H1 (cell line): Measurements from ENCODE around the gene ASMT. TPM values are rescaled to one million over a fixed set of nuclear protein-coding genes. Genes with fewer than 3 reads are reported as not detected.

ENCODE experiments used
- CTCF ChIA-PET: fragments of 300-600 bp; sonication (Branson Sonifier 250); formaldehyde crosslinking; loops from one replicate; lab custom pipeline; 2021; ENCODE audit not compliant: partially characterized antibody; lab: Charles Lee
- POLR2A ChIA-PET: fragments of 300-600 bp; sonication (Branson Sonifier 250); formaldehyde crosslinking; loops from one replicate; lab custom pipeline; 2021; ENCODE audit warnings: inconsistent platforms; ENCODE audit not compliant: partially characterized antibody; lab: Charles Lee
- DNase-seq, 2 experiments: peaks; one replicate each; pipeline versions ENCODE4 v3.0.0 to v3.0.0-alpha.2; 2010 to 2022; ENCODE audit warnings: low spot score in 2 of 2, low read depth in 1 of 2, mixed read lengths in 1 of 2
- FAIRE-seq: peaks from 2 replicates; lab custom pipeline; 2011; peaks lifted over from hg19 to GRCh38; lab: Jason Lieb, UNC
- H2AFZ ChIP-seq: 2 replicates; pipeline ENCODE4 v1.8.1; 2012; ENCODE audit warnings: low read length, inconsistent platforms
- H2AK5ac ChIP-seq: 2 replicates; pipeline ENCODE4 v1.6.1; 2013; ENCODE audit warnings: low read depth, low read length
- H2BK120ac ChIP-seq: replicated peaks from 2 replicates; pipeline ENCODE3; 2013; ENCODE audit warnings: low read depth, low read length, inconsistent platforms
- H2BK12ac ChIP-seq: 2 replicates; pipeline ENCODE4 v1.6.1; 2013; ENCODE audit warnings: low read depth, low read length
- H2BK15ac ChIP-seq: 2 replicates; pipeline ENCODE4 v1.6.1; 2013; ENCODE audit warnings: low read length
- H2BK20ac ChIP-seq: 2 replicates; pipeline ENCODE4 v1.6.1; 2013; ENCODE audit warnings: low read length
- H2BK5ac ChIP-seq: 2 replicates; pipeline ENCODE4 v1.6.1; 2013; ENCODE audit warnings: low read depth, low read length
- H3K14ac ChIP-seq: 2 replicates; pipeline ENCODE4 v1.6.1; 2013; ENCODE audit warnings: inconsistent platforms; ENCODE audit not compliant: insufficient read length
- H3K18ac ChIP-seq: 2 replicates; pipeline ENCODE4 v1.6.1; 2013; ENCODE audit warnings: low read length; ENCODE audit errors: extremely low read depth
- H3K23ac ChIP-seq: 2 replicates; pipeline ENCODE4 v1.6.1; 2013; ENCODE audit warnings: inconsistent platforms; ENCODE audit not compliant: insufficient read length
- H3K23me2 ChIP-seq: 2 replicates; pipeline ENCODE4 v1.6.1; 2013; ENCODE audit warnings: low read depth, low read length
- H3K27ac ChIP-seq: 2 replicates; pipeline ENCODE4 v1.6.1; 2011; ENCODE audit warnings: low read depth, low read length, inconsistent platforms
- H3K27me3 ChIP-seq, 4 experiments: replicated peaks in 1 of 4; 1 replicate in 1 of 4; 2 replicates in 3 of 4; pipeline versions ENCODE4 v1.6.1 to v1.8.1; 2011 to 2013; ENCODE audit warnings: low read length in 3 of 4, mild to moderate bottlenecking in 3 of 4, inconsistent platforms in 2 of 4, mixed read lengths in 2 of 4, moderate library complexity in 1 of 4; ENCODE audit not compliant: control insufficient read depth in 3 of 4, insufficient read depth in 3 of 4; ENCODE audit errors: extremely low read depth in 1 of 4
- H3K36me3 ChIP-seq, 4 experiments: 2 replicates each; pipeline versions ENCODE4 v1.6.1 to v1.8.1; 2011 to 2013; ENCODE audit warnings: mild to moderate bottlenecking in 4 of 4, low read length in 3 of 4, moderate library complexity in 2 of 4, control low read depth in 1 of 4, inconsistent platforms in 1 of 4; ENCODE audit not compliant: insufficient read depth in 4 of 4, control insufficient read depth in 2 of 4
- H3K4ac ChIP-seq: replicated peaks from 2 replicates; pipeline ENCODE3; 2013; ENCODE audit warnings: low read length, low read depth, mixed read lengths, inconsistent platforms; ENCODE audit not compliant: insufficient read length
- H3K4me1 ChIP-seq, 4 experiments: replicated peaks in 1 of 4; 1 replicate in 1 of 4; 2 replicates in 3 of 4; pipeline versions ENCODE4 v1.6.1 to v1.8.1; 2011 to 2013; ENCODE audit warnings: low read length in 3 of 4, inconsistent platforms in 2 of 4, mixed read lengths in 1 of 4; ENCODE audit not compliant: insufficient read depth in 4 of 4, control insufficient read depth in 3 of 4
- H3K4me2 ChIP-seq, 2 experiments: 2 replicates each; pipeline versions ENCODE4 v1.6.1 to v1.8.1; 2011 to 2013; ENCODE audit warnings: low read depth in 2 of 2, low read length in 2 of 2, control low read depth in 1 of 2, inconsistent platforms in 1 of 2, mild to moderate bottlenecking in 1 of 2; ENCODE audit not compliant: insufficient read depth in 1 of 2
- H3K4me3 ChIP-seq, 4 experiments: fragments of 200-600, 300-600 bp in 1 of 4; sonication (generic), shearing (Covaris generic), sonication (Bioruptor Twin) in 1 of 4; 2 replicates each; pipeline versions ENCODE4 v1.5.1 to v1.8.1; 2011 to 2016; ENCODE audit warnings: low read length in 4 of 4, low read depth in 3 of 4, control low read depth in 2 of 4, inconsistent platforms in 2 of 4, mild to moderate bottlenecking in 2 of 4, mixed read lengths in 1 of 4, moderate library complexity in 1 of 4; ENCODE audit not compliant: insufficient read depth in 2 of 4; ENCODE audit errors: extremely low read depth in 1 of 4
- H3K56ac ChIP-seq: replicated peaks from 2 replicates; pipeline ENCODE3; 2013; ENCODE audit warnings: low read depth, mild to moderate bottlenecking, mixed read lengths, low read length, inconsistent platforms; ENCODE audit not compliant: insufficient read length
- H3K79me1 ChIP-seq: 2 replicates; pipeline ENCODE4 v1.6.1; 2013; ENCODE audit warnings: low read depth, low read length, control low read depth
- H3K79me2 ChIP-seq, 2 experiments: 2 replicates each; pipeline versions ENCODE4 v1.6.1 to v1.8.1; 2012 to 2013; ENCODE audit warnings: low read length in 2 of 2, mild to moderate bottlenecking in 2 of 2, inconsistent platforms in 1 of 2; ENCODE audit not compliant: insufficient read depth in 2 of 2, control insufficient read depth in 1 of 2
- H3K9ac ChIP-seq, 4 experiments: replicated peaks in 1 of 4; 1 replicate in 1 of 4; 2 replicates in 3 of 4; pipeline versions ENCODE4 v1.6.1 to v1.8.1; 2011 to 2013; ENCODE audit warnings: low read depth in 3 of 4, low read length in 3 of 4, control low read depth in 2 of 4, mild to moderate bottlenecking in 2 of 4, moderate library complexity in 2 of 4, inconsistent platforms in 1 of 4; ENCODE audit errors: extremely low read depth in 1 of 4
- H3K9me3 ChIP-seq, 2 experiments: 2 replicates each; pipeline versions ENCODE4 v1.6.1 to v1.8.1; 2012 to 2013; ENCODE audit warnings: mild to moderate bottlenecking in 2 of 2, moderate library complexity in 2 of 2, control low read depth in 1 of 2, inconsistent platforms in 1 of 2, low read depth in 1 of 2, low read length in 1 of 2, mixed read lengths in 1 of 2; ENCODE audit not compliant: insufficient read depth in 2 of 2
- H4K20me1 ChIP-seq, 2 experiments: replicated peaks in 1 of 2; 2 replicates each; pipeline versions ENCODE3 to v1.8.1; 2011 to 2013; ENCODE audit warnings: inconsistent platforms in 2 of 2, low read length in 2 of 2, mild to moderate bottlenecking in 1 of 2; ENCODE audit not compliant: insufficient read depth in 2 of 2, control insufficient read depth in 1 of 2
- H4K5ac ChIP-seq: 2 replicates; pipeline ENCODE4 v1.6.1; 2013; ENCODE audit warnings: low read length, low read depth, mixed read lengths, inconsistent platforms; ENCODE audit not compliant: insufficient read length
- H4K8ac ChIP-seq: 2 replicates; pipeline ENCODE4 v1.8.0; 2013; ENCODE audit warnings: mild to moderate bottlenecking, moderate library complexity, low read length, inconsistent platforms; ENCODE audit not compliant: insufficient read depth; ENCODE audit errors: extremely low read depth
- H4K91ac ChIP-seq: replicated peaks from 2 replicates; pipeline ENCODE3; 2013; ENCODE audit warnings: low read length, mixed read lengths, inconsistent platforms; ENCODE audit not compliant: insufficient read length
- ATF2 ChIP-seq: IDR thresholded peaks from 2 replicates; pipeline ENCODE4 v1.6.1; 2012; ENCODE audit warnings: low read length, inconsistent platforms
- CBX8 ChIP-seq: fragments of 300-800, 300-1000 bp; sonication (generic); IDR thresholded peaks from 2 replicates; pipeline ENCODE4 v1.7.1; 2016; ENCODE audit warnings: low read depth, low read length, borderline replicate concordance
- KDM4A ChIP-seq: IDR thresholded peaks from one replicate; pipeline ENCODE4 v1.7.1; 2012; ENCODE audit warnings: low read depth, mild to moderate bottlenecking, moderate library complexity, low read length, inconsistent platforms; ENCODE audit not compliant: severe bottlenecking
- PHF8 ChIP-seq: fragments of 200-600 bp; sonication (generic); conservative IDR thresholded peaks from 2 replicates; pipeline ENCODE4 v1.7.1; 2012; ENCODE audit warnings: low read depth, mild to moderate bottlenecking, inconsistent platforms, low read length, moderate library complexity
- POU5F1 ChIP-seq: IDR thresholded peaks from 2 replicates; pipeline ENCODE4 v1.6.1; 2011; ENCODE audit warnings: low read depth, mild to moderate bottlenecking, low read length, moderate library complexity
- RBBP5 ChIP-seq: IDR thresholded peaks from 2 replicates; pipeline ENCODE4 v1.7.1; 2012; ENCODE audit warnings: low read depth, mild to moderate bottlenecking, inconsistent platforms, low read length, moderate library complexity, borderline replicate concordance
- RNF2 ChIP-seq: fragments of 200-900, 300-1000 bp; sonication (generic); IDR thresholded peaks from 2 replicates; pipeline ENCODE4 v1.7.1; 2016; ENCODE audit warnings: borderline replicate concordance, low read depth, mild to moderate bottlenecking, antibody characterized with exemption, low read length; ENCODE audit not compliant: poor library complexity, severe bottlenecking; ENCODE audit errors: missing control alignments
- RXRA ChIP-seq: IDR thresholded peaks from 2 replicates; pipeline ENCODE4 v1.6.1; 2011; ENCODE audit warnings: low read depth, mild to moderate bottlenecking, low read length, moderate library complexity; ENCODE audit not compliant: insufficient read depth
- SAP30 ChIP-seq: fragments of 300-600 bp; sonication (generic); IDR thresholded peaks from 2 replicates; pipeline ENCODE4 v1.7.1; 2012; ENCODE audit warnings: low read length, moderate library complexity, mild to moderate bottlenecking, inconsistent platforms; ENCODE audit not compliant: insufficient read depth, insufficient replicate concordance
- TAF7 ChIP-seq: optimal IDR thresholded peaks from 2 replicates; pipeline ENCODE3; 2011; ENCODE audit warnings: low read depth, mild to moderate bottlenecking, inconsistent platforms, low read length, moderate library complexity, borderline replicate concordance
- TBP ChIP-seq: IDR thresholded peaks from 2 replicates; pipeline ENCODE4 v1.6.1; 2011; ENCODE audit warnings: low read depth, low read length, improper control_type of control experiment
- TEAD4 ChIP-seq: IDR thresholded peaks from 2 replicates; pipeline ENCODE4 v1.6.1; 2012; ENCODE audit warnings: low read depth, low read length, inconsistent platforms, mixed read lengths
- WGBS, 2 experiments: shearing (Covaris generic) in 1 of 2; methylation state at CpG; one replicate each; pipeline versions ENCODE4 v1.1.6 to v1.1.7; 2013 to 2015; ENCODE audit warnings: low lambda C conversion rate in 2 of 2, mixed read lengths in 2 of 2, inconsistent platforms in 1 of 2, low coverage in 1 of 2, missing lambda C conversion rate in 1 of 2; ENCODE audit not compliant: insufficient replicate concordance in 2 of 2, insufficient coverage in 1 of 2, insufficient read length in 1 of 2; ENCODE audit errors: extremely low coverage in 1 of 2, missing lambda C conversion rate in 1 of 2; 5-methylcytosine and 5-hydroxymethylcytosine counted together
- polyA plus RNA-seq, 7 experiments: library from polyadenylated mRNA; depleted of rRNA in 3 of 7; stranded (reverse) in 5 of 7; unstranded in 2 of 7; fragments of >200 nt in 5 of 7; fragments of 200-250 nt in 2 of 7; gene quantifications; 1 replicate in 5 of 7; 2 replicates in 1 of 7; 4 replicates in 1 of 7; pipeline versions ENCODE4 v1.2.1 to v1.2.3, GENCODE V29; 2011 to 2013; ENCODE audit warnings: missing spikeins in 2 of 7, mixed read lengths in 2 of 7
- total RNA-seq: library from RNA; stranded (reverse); fragmentation: NEBNext Ultra II Directional; extraction: Animal tissue kit (Norgen Biotek cat#: 25700); gene quantifications from 2 replicates; pipeline ENCODE4 v1.2.1, GENCODE V29; 2021

ASMT gene
- total and polyA plus RNA-seq, 2 of the 8 experiments (the other 6 are each of a cell fraction or from before 2014, with no cell fraction given): 1.5 to 3.1 TPM

DNA sequence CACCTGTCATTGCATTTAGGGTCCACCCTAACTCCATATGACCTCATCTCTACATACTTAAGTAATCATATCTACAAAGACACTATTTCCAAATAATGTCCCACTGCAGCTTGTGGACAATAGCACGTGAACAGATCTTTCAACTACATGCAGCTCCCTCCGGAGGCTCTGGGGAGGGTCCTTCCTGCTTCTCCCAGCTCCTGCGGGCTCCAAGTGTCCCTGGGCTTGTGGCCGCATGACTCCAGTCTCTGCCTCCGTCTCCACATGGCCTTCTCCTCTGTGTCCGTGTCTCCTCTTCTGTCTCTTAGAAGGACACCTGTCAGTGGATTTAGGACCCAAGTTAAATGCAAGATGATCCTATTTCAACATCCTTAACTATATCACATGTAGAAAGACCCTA lies 52.7 kb downstream of the ASMT start:
- no peak overlapping the region for H2BK5ac ChIP-seq
- POLR2A ChIA-PET: no interaction called here
- H3K23ac ChIP-seq: no peak overlapping the region
- H3K56ac ChIP-seq: no peak overlapping the region
- DNase-seq (no peak), FAIRE-seq (no peak)
- no peak overlapping the region for H4K91ac ChIP-seq
- no peak overlapping the region for H2BK20ac ChIP-seq
- H2AK5ac ChIP-seq: no peak overlapping the region
- H3K4me3 ChIP-seq: no peak overlapping the region
- no peaks in the 10 kb centered on the region for H4K20me1 ChIP-seq
- no peak overlapping the region for H3K4me2 ChIP-seq
- no peak overlapping the region for H4K8ac ChIP-seq
- no peak overlapping the region for H2BK15ac ChIP-seq
- no peak overlapping the region for H3K14ac ChIP-seq
- no peak overlapping the region for H2BK12ac ChIP-seq
- CTCF ChIA-PET: no interaction called here
- WGBS, 2 experiments: 81% methylated on average over 6 of the region's 6 CpGs; no CpG with 5 or more reads in 1 of the 2 experiments
- H3K79me2 ChIP-seq: no peaks in the 10 kb centered on the region
- no peak overlapping the region for H4K5ac ChIP-seq
- no peak overlapping the region for H3K9ac ChIP-seq
- H3K36me3 ChIP-seq: no peaks in the 10 kb centered on the region
- no peak overlapping the region for H3K27ac ChIP-seq
- H3K27me3 ChIP-seq: no peaks in the 10 kb centered on the region
- no peaks in the 10 kb centered on the region for H3K23me2 ChIP-seq
- H3K4me1 ChIP-seq: no peaks in the 10 kb centered on the region
- H2BK120ac ChIP-seq: no peak overlapping the region
- H3K9me3 ChIP-seq: no peaks in the 10 kb centered on the region; a peak in 1 of 4 replicates
- no peak overlapping the region for H3K18ac ChIP-seq
- H3K4ac ChIP-seq: no peak overlapping the region
- H2AFZ ChIP-seq: no peak overlapping the region
- no peaks in the 10 kb centered on the region for H3K79me1 ChIP-seq
- no peak for TF ChIP-seq ATF2
- no peak for TF ChIP-seq TBP
- no peak for TF ChIP-seq POU5F1
- no peak for TF ChIP-seq SAP30
- TF ChIP-seq CBX8: no peak
- no peak for TF ChIP-seq RNF2
- TF ChIP-seq TEAD4: no peak
- no peak for TF ChIP-seq RBBP5
- no peak for TF ChIP-seq PHF8
- no peak for TF ChIP-seq RXRA
- no peak for TF ChIP-seq TAF7
- no peak for TF ChIP-seq KDM4A
